HepG2 (cell line): ENCODE results near the gene RAC2. TPM values are rescaled to one million over a fixed set of nuclear protein-coding genes. Genes with fewer than 3 reads are reported as not detected.

Source experiments
- ATAC-seq: fragments of 200-7000 bp; cut with Tn5 transposase; 3 replicates; pipeline ENCODE4 v1.9.1; 2020; ENCODE audit warnings: mild to moderate bottlenecking, moderate library complexity
- BruUV-seq: library from RNA; stranded (reverse); fragments of 400-500 nt; replicated peaks from 2 replicates; lab custom pipeline; 2021; lab: Mats Ljungman, UMichigan
- CTCF ChIA-PET: fragments of 300-600 bp; formaldehyde crosslinking; extraction: SDS; loops from one replicate; lab custom pipeline; 2021; ENCODE audit warnings: low total read pairs, inconsistent platforms, low intra/inter-chr PET ratio; lab: Yijun Ruan, JAX
- POLR2A ChIA-PET: fragments of 350-600 bp; sonication (Branson Sonifier 250); formaldehyde crosslinking; loops from one replicate; lab custom pipeline; 2020; ENCODE audit warnings: antibody characterized with exemption, inconsistent platforms; lab: Yijun Ruan, JAX
- DNase-seq: peaks from one replicate; pipeline ENCODE4 v3.0.0-alpha.2; 2015; ENCODE audit warnings: low spot score
- FAIRE-seq: peaks from 3 replicates; lab custom pipeline; 2011; peaks lifted over from hg19 to GRCh38; lab: Jason Lieb, UNC
- H2AFZ ChIP-seq: one replicate; pipeline ENCODE4 v1.6.1; 2011; ENCODE audit warnings: low read length, inconsistent platforms
- H3K27ac ChIP-seq: fragments of 300-600 bp; 3 replicates; pipeline ENCODE4 v1.8.0; 2011; ENCODE audit warnings: mixed run types, mild to moderate bottlenecking, mixed read lengths, low read length, inconsistent platforms; ENCODE audit not compliant: insufficient read depth; ENCODE audit errors: extremely low read length
- H3K27me3 ChIP-seq, 2 experiments: fragments of 200-600 bp in 1 of 2; 2 replicates in 1 of 2; 3 replicates in 1 of 2; pipeline versions ENCODE4 v1.6.0 to v1.8.0; 2011; ENCODE audit warnings: low read length in 2 of 2, mild to moderate bottlenecking in 2 of 2, moderate library complexity in 2 of 2, inconsistent platforms in 1 of 2; ENCODE audit not compliant: insufficient read depth in 2 of 2, control insufficient read depth in 1 of 2
- H3K36me3 ChIP-seq, 2 experiments: fragments of 200-600 bp in 1 of 2; replicated peaks in 1 of 2; 2 replicates in 1 of 2; 3 replicates in 1 of 2; pipeline versions ENCODE4 v1.5.1 to v1.8.0; 2011; ENCODE audit warnings: low read length in 2 of 2, inconsistent platforms in 1 of 2; ENCODE audit not compliant: insufficient read depth in 2 of 2, control insufficient read depth in 1 of 2
- H3K4me1 ChIP-seq: 2 replicates; pipeline ENCODE4 v1.5.1; 2012; ENCODE audit warnings: low read length, inconsistent platforms; ENCODE audit not compliant: insufficient read depth
- H3K4me2 ChIP-seq: 2 replicates; pipeline ENCODE4 v1.6.0; 2011; ENCODE audit warnings: low read depth, low read length, inconsistent platforms
- H3K4me3 ChIP-seq, 3 experiments: fragments of 200-600 bp in 1 of 3; sonication (generic), shearing (Covaris generic) in 1 of 3; replicated peaks in 1 of 3; 2 replicates each; pipeline ENCODE4 v1.5.1; 2011 to 2016; ENCODE audit warnings: low read length in 3 of 3, inconsistent platforms in 2 of 3, low read depth in 2 of 3, mild to moderate bottlenecking in 2 of 3, control low read depth in 1 of 3, mixed read lengths in 1 of 3; ENCODE audit not compliant: insufficient read depth in 1 of 3
- H3K79me2 ChIP-seq: one replicate; pipeline ENCODE4 v1.6.1; 2011; ENCODE audit warnings: low read length, inconsistent platforms; ENCODE audit not compliant: insufficient read depth
- H3K9ac ChIP-seq: 2 replicates; pipeline ENCODE4 v1.6.0; 2011; ENCODE audit warnings: mild to moderate bottlenecking, low read depth, low read length, inconsistent platforms; ENCODE audit not compliant: insufficient read depth
- H3K9me3 ChIP-seq: 2 replicates; pipeline ENCODE4 v1.5.1; 2012; ENCODE audit warnings: mild to moderate bottlenecking, low read length
- H4K20me1 ChIP-seq: 2 replicates; pipeline ENCODE4 v1.6.0; 2011; ENCODE audit warnings: inconsistent platforms, mild to moderate bottlenecking, low read length, moderate library complexity; ENCODE audit not compliant: insufficient read depth
- CERS6 ChIP-seq: sonication (generic); formaldehyde crosslinking; IDR thresholded peaks from 2 replicates; pipeline ENCODE4 v1.5.0; 2020; ENCODE audit warnings: missing genetic modification reagents
- CREM ChIP-seq, 2 experiments: sonication (generic) in 1 of 2; formaldehyde crosslinking in 1 of 2; IDR thresholded peaks; 2 replicates each; pipeline versions ENCODE4 v1.4.0 to v1.6.1; 2016 to 2020; ENCODE audit warnings: antibody characterized with exemption in 1 of 2, mild to moderate bottlenecking in 1 of 2, missing genetic modification reagents in 1 of 2
- HINFP ChIP-seq: sonication (generic); formaldehyde crosslinking; IDR thresholded peaks from 2 replicates; pipeline ENCODE4 v1.4.0; 2020; ENCODE audit warnings: low read depth, mild to moderate bottlenecking, missing genetic modification reagents
- HNF4G ChIP-seq, 2 experiments: sonication (generic) in 1 of 2; formaldehyde crosslinking in 1 of 2; IDR thresholded peaks; 2 replicates each; pipeline versions ENCODE4 v1.4.0 to v1.6.1; 2011 to 2020; ENCODE audit warnings: borderline replicate concordance in 2 of 2, low read depth in 2 of 2, mild to moderate bottlenecking in 2 of 2, low read length in 1 of 2, missing genetic modification reagents in 1 of 2, moderate library complexity in 1 of 2
- RBAK ChIP-seq: sonication (generic); formaldehyde crosslinking; IDR thresholded peaks from 2 replicates; pipeline ENCODE4 v1.5.1; 2020; ENCODE audit warnings: mild to moderate bottlenecking, missing genetic modification reagents
- TBP ChIP-seq: sonication (generic); formaldehyde crosslinking; IDR thresholded peaks from 2 replicates; pipeline ENCODE4 v1.5.0; 2020; ENCODE audit warnings: missing genetic modification reagents
- TCF7L2 ChIP-seq: IDR thresholded peaks from 2 replicates; pipeline ENCODE4 v1.6.1; 2011; ENCODE audit warnings: mild to moderate bottlenecking, low read depth, low read length, moderate library complexity
- YY1 ChIP-seq: IDR thresholded peaks from 2 replicates; pipeline ENCODE4 v1.6.1; 2011; ENCODE audit warnings: low read length, low read depth, moderate library complexity, mild to moderate bottlenecking; ENCODE audit not compliant: insufficient read depth, insufficient replicate concordance
- ZNF121 ChIP-seq: sonication (generic); formaldehyde crosslinking; IDR thresholded peaks from 2 replicates; pipeline ENCODE4 v1.5.0; 2020; ENCODE audit warnings: mild to moderate bottlenecking, missing genetic modification reagents
- ZNF503 ChIP-seq: sonication (generic); formaldehyde crosslinking; IDR thresholded peaks from 2 replicates; pipeline ENCODE4 v1.4.0; 2020; ENCODE audit warnings: missing genetic modification reagents
- ZNF547 ChIP-seq: sonication (generic); formaldehyde crosslinking; IDR thresholded peaks from 2 replicates; pipeline ENCODE4 v1.5.1; 2020; ENCODE audit warnings: mild to moderate bottlenecking, missing genetic modification reagents
- ZNF567 ChIP-seq: sonication (generic); formaldehyde crosslinking; IDR thresholded peaks from 2 replicates; pipeline ENCODE4 v1.8.1; 2023; ENCODE audit warnings: mild to moderate bottlenecking, missing genetic modification reagents, borderline replicate concordance
- WGBS: methylation state at CpG from one replicate; pipeline ENCODE4 v1.1.6; 2017; ENCODE audit warnings: low lambda C conversion rate; 5-methylcytosine and 5-hydroxymethylcytosine counted together
- in situ Hi-C: cut with HindIII; loops from 2 replicates; pipeline ENCODE4 v1.10.0; 2017; ENCODE audit warnings: low pct_unique_long_range_greater_than_20kb; ENCODE audit not compliant: extremely low pct_ligation_motif_present
- intact Hi-C: fragments of 100-400 bp; cut with micrococcal nuclease; formaldehyde crosslinking; loops from one replicate; pipeline ENCODE4 v1.10.0; 2022; ENCODE audit not compliant: unreplicated experiment
- polyA plus RNA-seq, 8 experiments: library from polyadenylated mRNA; depleted of rRNA in 3 of 8; stranded (reverse) in 7 of 8; unstranded in 1 of 8; fragments of >200 nt; fragmentation: Illumina TruSeq in 4 of 8; extraction: Trizol in 4 of 8; gene quantifications; 2 replicates each; pipeline versions ENCODE4 v1.2.1 to v1.2.3, GENCODE V29; 2011 to 2016; ENCODE audit warnings: low read depth in 4 of 8, missing spikeins in 1 of 8, mixed read lengths in 1 of 8; ENCODE audit not compliant: insufficient read depth in 1 of 8
- total RNA-seq, 5 experiments: library from RNA; depleted of rRNA; stranded (reverse); fragments of >200 nt; fragmentation: Illumina TruSeq; extraction: Trizol; gene quantifications; 2 replicates each; pipeline ENCODE4 v1.2.3, GENCODE V29; 2016; ENCODE audit warnings: low read depth in 1 of 5
- TF ChIP-seq, protein P1 (sequence below): sonication (generic); formaldehyde crosslinking; conservative IDR thresholded peaks from 2 replicates; pipeline ENCODE4 v1.4.0; 2020; ENCODE audit warnings: missing genetic modification reagents
- TF ChIP-seq, protein P2 (sequence below): sonication (generic); formaldehyde crosslinking; IDR thresholded peaks from 2 replicates; pipeline ENCODE4 v1.4.0; 2020; ENCODE audit warnings: missing genetic modification reagents

RAC2 gene
- total and polyA plus RNA-seq, 2 of the 13 experiments (the other 11 are each of a cell fraction or from before 2014, with no cell fraction given) = 0.73 TPM; not detected in 1

DNA sequence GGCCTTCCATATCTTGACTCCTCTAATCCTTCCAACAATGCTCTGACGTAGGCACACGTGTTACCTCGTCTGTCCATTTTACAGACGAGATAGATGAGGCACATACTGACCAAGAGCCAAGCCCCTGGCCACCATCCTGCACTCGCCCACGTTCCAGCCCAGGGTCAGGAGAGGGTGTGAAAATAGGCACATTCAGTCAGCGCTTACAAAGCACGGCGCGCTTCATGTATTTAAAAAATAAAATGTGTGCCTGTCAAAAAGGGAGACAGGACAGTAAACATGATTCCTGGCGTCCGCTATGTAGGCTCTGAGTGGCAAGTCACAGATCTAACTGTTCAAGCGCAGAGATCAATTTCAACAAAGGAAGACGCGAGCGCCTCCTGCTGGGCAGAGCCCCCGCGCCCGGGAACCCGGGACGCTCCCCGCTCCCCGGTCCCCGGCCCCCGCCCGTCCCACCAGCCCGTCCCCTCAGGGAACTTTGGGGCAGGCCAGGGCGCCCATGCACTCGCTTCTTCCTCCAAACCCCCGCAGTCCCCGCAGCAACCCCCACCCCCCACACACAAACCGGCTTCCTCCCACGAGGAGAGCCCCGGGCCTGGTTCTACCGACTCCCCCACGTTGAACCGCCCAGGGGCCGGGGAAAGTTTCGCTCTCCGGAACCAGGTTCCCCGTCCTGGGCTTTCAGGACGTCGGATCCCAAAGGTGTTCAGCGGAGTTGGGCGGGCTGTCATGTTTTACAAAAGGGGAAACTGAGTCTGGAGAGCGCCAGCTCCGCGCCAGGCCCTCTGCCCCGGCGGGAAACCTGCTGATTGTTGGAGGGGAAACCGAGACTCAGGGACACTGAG, 45.6 kb downstream of the RAC2 start:
- Histone ChIP-seq H3K4me1 (peaks cover 77% of the 10 kb centered on the region), H3K27me3 (no peaks in the 10 kb centered on the region), H3K79me2 (no peaks in the 10 kb centered on the region), H3K4me2 (peak overlapping the region; percentile 99), H4K20me1 (peaks cover 3% of the 10 kb centered on the region; the same call in 1 of the 2 replicates), H3K36me3 (no peaks in the 10 kb centered on the region), H3K9ac (peak overlapping the region; percentile 94), H3K27ac (peak overlapping the region; percentile 90), H3K9me3 (no peaks in the 10 kb centered on the region), H2AFZ (no peak overlapping the region), H3K4me3 (peak overlapping the region; percentile 70 to 80 (median 73); a peak in 5 of 6 replicates)
- ATAC-seq (peak; percentile 46), FAIRE-seq (peak; percentile 68), DNase-seq (peak; percentile 80)
- ChIA-PET CTCF (interaction anchor here (1.8 to 5.1 kb wide), 4 partner anchors 32 to 121 kb away, joined by 5 to 57 read pairs (median 13); no protein-coding TSS in a partner anchor), POLR2A (interaction anchor here (1.0 to 3.4 kb wide), 10 partner anchors 11 to 303 kb away, joined by 3 to 22 read pairs (median 8); partner anchors contain the start of gene C1QTNF6)
- intact Hi-C loops (loop anchor here (1.0 to 5.0 kb wide), 2 partner anchors 121 to 166 kb away; no protein-coding TSS in a partner anchor), in situ Hi-C loops (loop anchor here (5.0 kb wide), 1 partner anchor 36 kb away; no protein-coding TSS in a partner anchor)
- no TSS peak for BruUV-seq
- WGBS = 2% methylated on average over 12 of the region's 51 CpGs
- TF ChIP-seq ZNF503 (CRISPR knock-in tag) (0 out of 2 replicates have a peak, but pooled peaks have one; percentile 7), HINFP (CRISPR knock-in tag) (peak; percentile 76), YY1 (peak; percentile 42), HNF4G (IDR thresholded peaks at IDR 0.05; ENCODE audit: borderline replicate concordance, low read depth, low read length) (peak; percentile 35; the same call in 1 of the 2 replicates), HNF4G (CRISPR knock-in tag; IDR thresholded peaks at IDR 0.05; ENCODE audit: borderline replicate concordance, low read depth) (no peak), CREM (IDR thresholded peaks at IDR 0.05) (no peak), CREM (CRISPR knock-in tag; IDR thresholded peaks at IDR 0.05) (no peak), RBAK (CRISPR knock-in tag) (no peak), TBP (CRISPR knock-in tag) (no peak), ZNF567 (CRISPR knock-in tag) (no peak), ZNF121 (CRISPR knock-in tag) (peak; percentile 63; the same call in 1 of the 2 replicates), TCF7L2 (no peak), CERS6 (CRISPR knock-in tag) (no peak), ZNF547 (CRISPR knock-in tag) (no peak)
- TF ChIP-seq, protein P1, sequence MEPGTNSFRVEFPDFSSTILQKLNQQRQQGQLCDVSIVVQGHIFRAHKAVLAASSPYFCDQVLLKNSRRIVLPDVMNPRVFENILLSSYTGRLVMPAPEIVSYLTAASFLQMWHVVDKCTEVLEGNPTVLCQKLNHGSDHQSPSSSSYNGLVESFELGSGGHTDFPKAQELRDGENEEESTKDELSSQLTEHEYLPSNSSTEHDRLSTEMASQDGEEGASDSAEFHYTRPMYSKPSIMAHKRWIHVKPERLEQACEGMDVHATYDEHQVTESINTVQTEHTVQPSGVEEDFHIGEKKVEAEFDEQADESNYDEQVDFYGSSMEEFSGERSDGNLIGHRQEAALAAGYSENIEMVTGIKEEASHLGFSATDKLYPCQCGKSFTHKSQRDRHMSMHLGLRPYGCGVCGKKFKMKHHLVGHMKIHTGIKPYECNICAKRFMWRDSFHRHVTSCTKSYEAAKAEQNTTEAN (CRISPR knock-in tag) = no peak
- TF ChIP-seq, protein P2, sequence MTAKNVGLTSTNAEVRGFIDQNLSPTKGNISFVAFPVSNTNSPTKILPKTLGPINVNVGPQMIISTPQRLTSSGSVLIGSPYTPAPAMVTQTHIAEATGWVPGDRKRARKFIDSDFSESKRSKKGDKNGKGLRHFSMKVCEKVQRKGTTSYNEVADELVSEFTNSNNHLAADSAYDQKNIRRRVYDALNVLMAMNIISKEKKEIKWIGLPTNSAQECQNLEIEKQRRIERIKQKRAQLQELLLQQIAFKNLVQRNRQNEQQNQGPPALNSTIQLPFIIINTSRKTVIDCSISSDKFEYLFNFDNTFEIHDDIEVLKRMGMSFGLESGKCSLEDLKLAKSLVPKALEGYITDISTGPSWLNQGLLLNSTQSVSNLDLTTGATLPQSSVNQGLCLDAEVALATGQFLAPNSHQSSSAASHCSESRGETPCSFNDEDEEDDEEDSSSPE (CRISPR knock-in tag) = 0 out of 2 replicates have a peak, but pooled peaks have one; percentile 23
